H1 (cell line): Measurements from ENCODE around the gene TUBB8. TPM values are rescaled to one million over a fixed set of nuclear protein-coding genes. Genes with fewer than 3 reads are reported as not detected.

Experiments used
- CTCF ChIA-PET: fragments of 300-600 bp; sonication (Branson Sonifier 250); formaldehyde crosslinking; loops from one replicate; lab custom pipeline; 2021; ENCODE audit not compliant: partially characterized antibody; lab: Charles Lee
- POLR2A ChIA-PET: fragments of 300-600 bp; sonication (Branson Sonifier 250); formaldehyde crosslinking; loops from one replicate; lab custom pipeline; 2021; ENCODE audit warnings: inconsistent platforms; ENCODE audit not compliant: partially characterized antibody; lab: Charles Lee
- DNase-seq, 2 experiments: peaks; one replicate each; pipeline versions ENCODE4 v3.0.0 to v3.0.0-alpha.2; 2010 to 2022; ENCODE audit warnings: low spot score in 2 of 2, low read depth in 1 of 2, mixed read lengths in 1 of 2
- FAIRE-seq: peaks from 2 replicates; lab custom pipeline; 2011; peaks lifted over from hg19 to GRCh38; lab: Jason Lieb, UNC
- H2AFZ ChIP-seq: 2 replicates; pipeline ENCODE4 v1.8.1; 2012; ENCODE audit warnings: low read length, inconsistent platforms
- H2AK5ac ChIP-seq: 2 replicates; pipeline ENCODE4 v1.6.1; 2013; ENCODE audit warnings: low read depth, low read length
- H2BK120ac ChIP-seq: replicated peaks from 2 replicates; pipeline ENCODE3; 2013; ENCODE audit warnings: low read depth, low read length, inconsistent platforms
- H2BK12ac ChIP-seq: 2 replicates; pipeline ENCODE4 v1.6.1; 2013; ENCODE audit warnings: low read depth, low read length
- H2BK15ac ChIP-seq: 2 replicates; pipeline ENCODE4 v1.6.1; 2013; ENCODE audit warnings: low read length
- H2BK20ac ChIP-seq: 2 replicates; pipeline ENCODE4 v1.6.1; 2013; ENCODE audit warnings: low read length
- H2BK5ac ChIP-seq: 2 replicates; pipeline ENCODE4 v1.6.1; 2013; ENCODE audit warnings: low read depth, low read length
- H3K14ac ChIP-seq: 2 replicates; pipeline ENCODE4 v1.6.1; 2013; ENCODE audit warnings: inconsistent platforms; ENCODE audit not compliant: insufficient read length
- H3K18ac ChIP-seq: 2 replicates; pipeline ENCODE4 v1.6.1; 2013; ENCODE audit warnings: low read length; ENCODE audit errors: extremely low read depth
- H3K23ac ChIP-seq: 2 replicates; pipeline ENCODE4 v1.6.1; 2013; ENCODE audit warnings: inconsistent platforms; ENCODE audit not compliant: insufficient read length
- H3K23me2 ChIP-seq: 2 replicates; pipeline ENCODE4 v1.6.1; 2013; ENCODE audit warnings: low read depth, low read length
- H3K27ac ChIP-seq: 2 replicates; pipeline ENCODE4 v1.6.1; 2011; ENCODE audit warnings: low read depth, low read length, inconsistent platforms
- H3K27me3 ChIP-seq, 4 experiments: replicated peaks in 1 of 4; 1 replicate in 1 of 4; 2 replicates in 3 of 4; pipeline versions ENCODE4 v1.6.1 to v1.8.1; 2011 to 2013; ENCODE audit warnings: low read length in 3 of 4, mild to moderate bottlenecking in 3 of 4, inconsistent platforms in 2 of 4, mixed read lengths in 2 of 4, moderate library complexity in 1 of 4; ENCODE audit not compliant: control insufficient read depth in 3 of 4, insufficient read depth in 3 of 4; ENCODE audit errors: extremely low read depth in 1 of 4
- H3K36me3 ChIP-seq, 4 experiments: 2 replicates each; pipeline versions ENCODE4 v1.6.1 to v1.8.1; 2011 to 2013; ENCODE audit warnings: mild to moderate bottlenecking in 4 of 4, low read length in 3 of 4, moderate library complexity in 2 of 4, control low read depth in 1 of 4, inconsistent platforms in 1 of 4; ENCODE audit not compliant: insufficient read depth in 4 of 4, control insufficient read depth in 2 of 4
- H3K4ac ChIP-seq: replicated peaks from 2 replicates; pipeline ENCODE3; 2013; ENCODE audit warnings: low read length, low read depth, mixed read lengths, inconsistent platforms; ENCODE audit not compliant: insufficient read length
- H3K4me1 ChIP-seq, 4 experiments: replicated peaks in 1 of 4; 1 replicate in 1 of 4; 2 replicates in 3 of 4; pipeline versions ENCODE4 v1.6.1 to v1.8.1; 2011 to 2013; ENCODE audit warnings: low read length in 3 of 4, inconsistent platforms in 2 of 4, mixed read lengths in 1 of 4; ENCODE audit not compliant: insufficient read depth in 4 of 4, control insufficient read depth in 3 of 4
- H3K4me2 ChIP-seq, 2 experiments: 2 replicates each; pipeline versions ENCODE4 v1.6.1 to v1.8.1; 2011 to 2013; ENCODE audit warnings: low read depth in 2 of 2, low read length in 2 of 2, control low read depth in 1 of 2, inconsistent platforms in 1 of 2, mild to moderate bottlenecking in 1 of 2; ENCODE audit not compliant: insufficient read depth in 1 of 2
- H3K4me3 ChIP-seq, 4 experiments: fragments of 200-600, 300-600 bp in 1 of 4; sonication (generic), shearing (Covaris generic), sonication (Bioruptor Twin) in 1 of 4; 2 replicates each; pipeline versions ENCODE4 v1.5.1 to v1.8.1; 2011 to 2016; ENCODE audit warnings: low read length in 4 of 4, low read depth in 3 of 4, control low read depth in 2 of 4, inconsistent platforms in 2 of 4, mild to moderate bottlenecking in 2 of 4, mixed read lengths in 1 of 4, moderate library complexity in 1 of 4; ENCODE audit not compliant: insufficient read depth in 2 of 4; ENCODE audit errors: extremely low read depth in 1 of 4
- H3K56ac ChIP-seq: replicated peaks from 2 replicates; pipeline ENCODE3; 2013; ENCODE audit warnings: low read depth, mild to moderate bottlenecking, mixed read lengths, low read length, inconsistent platforms; ENCODE audit not compliant: insufficient read length
- H3K79me1 ChIP-seq: 2 replicates; pipeline ENCODE4 v1.6.1; 2013; ENCODE audit warnings: low read depth, low read length, control low read depth
- H3K79me2 ChIP-seq, 2 experiments: 2 replicates each; pipeline versions ENCODE4 v1.6.1 to v1.8.1; 2012 to 2013; ENCODE audit warnings: low read length in 2 of 2, mild to moderate bottlenecking in 2 of 2, inconsistent platforms in 1 of 2; ENCODE audit not compliant: insufficient read depth in 2 of 2, control insufficient read depth in 1 of 2
- H3K9ac ChIP-seq, 4 experiments: replicated peaks in 1 of 4; 1 replicate in 1 of 4; 2 replicates in 3 of 4; pipeline versions ENCODE4 v1.6.1 to v1.8.1; 2011 to 2013; ENCODE audit warnings: low read depth in 3 of 4, low read length in 3 of 4, control low read depth in 2 of 4, mild to moderate bottlenecking in 2 of 4, moderate library complexity in 2 of 4, inconsistent platforms in 1 of 4; ENCODE audit errors: extremely low read depth in 1 of 4
- H3K9me3 ChIP-seq, 2 experiments: 2 replicates each; pipeline versions ENCODE4 v1.6.1 to v1.8.1; 2012 to 2013; ENCODE audit warnings: mild to moderate bottlenecking in 2 of 2, moderate library complexity in 2 of 2, control low read depth in 1 of 2, inconsistent platforms in 1 of 2, low read depth in 1 of 2, low read length in 1 of 2, mixed read lengths in 1 of 2; ENCODE audit not compliant: insufficient read depth in 2 of 2
- H4K20me1 ChIP-seq, 2 experiments: replicated peaks in 1 of 2; 2 replicates each; pipeline versions ENCODE3 to v1.8.1; 2011 to 2013; ENCODE audit warnings: inconsistent platforms in 2 of 2, low read length in 2 of 2, mild to moderate bottlenecking in 1 of 2; ENCODE audit not compliant: insufficient read depth in 2 of 2, control insufficient read depth in 1 of 2
- H4K5ac ChIP-seq: 2 replicates; pipeline ENCODE4 v1.6.1; 2013; ENCODE audit warnings: low read length, low read depth, mixed read lengths, inconsistent platforms; ENCODE audit not compliant: insufficient read length
- H4K8ac ChIP-seq: 2 replicates; pipeline ENCODE4 v1.8.0; 2013; ENCODE audit warnings: mild to moderate bottlenecking, moderate library complexity, low read length, inconsistent platforms; ENCODE audit not compliant: insufficient read depth; ENCODE audit errors: extremely low read depth
- H4K91ac ChIP-seq: replicated peaks from 2 replicates; pipeline ENCODE3; 2013; ENCODE audit warnings: low read length, mixed read lengths, inconsistent platforms; ENCODE audit not compliant: insufficient read length
- TBP ChIP-seq: IDR thresholded peaks from 2 replicates; pipeline ENCODE4 v1.6.1; 2011; ENCODE audit warnings: low read depth, low read length, improper control_type of control experiment
- WGBS, 2 experiments: shearing (Covaris generic) in 1 of 2; methylation state at CpG; one replicate each; pipeline versions ENCODE4 v1.1.6 to v1.1.7; 2013 to 2015; ENCODE audit warnings: low lambda C conversion rate in 2 of 2, mixed read lengths in 2 of 2, inconsistent platforms in 1 of 2, low coverage in 1 of 2, missing lambda C conversion rate in 1 of 2; ENCODE audit not compliant: insufficient replicate concordance in 2 of 2, insufficient coverage in 1 of 2, insufficient read length in 1 of 2; ENCODE audit errors: extremely low coverage in 1 of 2, missing lambda C conversion rate in 1 of 2; 5-methylcytosine and 5-hydroxymethylcytosine counted together
- polyA plus RNA-seq, 7 experiments: library from polyadenylated mRNA; depleted of rRNA in 3 of 7; stranded (reverse) in 5 of 7; unstranded in 2 of 7; fragments of >200 nt in 5 of 7; fragments of 200-250 nt in 2 of 7; gene quantifications; 1 replicate in 5 of 7; 2 replicates in 1 of 7; 4 replicates in 1 of 7; pipeline versions ENCODE4 v1.2.1 to v1.2.3, GENCODE V29; 2011 to 2013; ENCODE audit warnings: missing spikeins in 2 of 7, mixed read lengths in 2 of 7
- total RNA-seq: library from RNA; stranded (reverse); fragmentation: NEBNext Ultra II Directional; extraction: Animal tissue kit (Norgen Biotek cat#: 25700); gene quantifications from 2 replicates; pipeline ENCODE4 v1.2.1, GENCODE V29; 2021

Gene TUBB8
- total and polyA plus RNA-seq, 2 of the 8 experiments (the other 6 are each of a cell fraction or from before 2014, with no cell fraction given), result 1.4 to 1.5 TPM

- H3K4me1 ChIP-seq, result no peaks in the 10 kb centered on the region
- ChIA-PET CTCF (no interaction called here), POLR2A (no interaction called here)
- FAIRE-seq (no peak), DNase-seq (no peak)
- 83% methylated on average over 8 of the region's 8 CpGs; no CpG with 5 or more reads in 1 of the 2 experiments for WGBS, 2 experiments
- H2AK5ac ChIP-seq, result no peak overlapping the region
- H3K27ac ChIP-seq, result no peak overlapping the region
- no peak overlapping the region for H2BK5ac ChIP-seq
- H2BK15ac ChIP-seq, result no peak overlapping the region
- no peak overlapping the region for H2AFZ ChIP-seq
- H3K27me3 ChIP-seq, result no peaks in the 10 kb centered on the region
- no peak overlapping the region for H4K8ac ChIP-seq
- no peaks in the 10 kb centered on the region; the same call in 1 of the 2 replicates for H3K23me2 ChIP-seq
- no peak overlapping the region for H3K56ac ChIP-seq
- no peak overlapping the region for H3K4me3 ChIP-seq
- no peak overlapping the region for H3K23ac ChIP-seq
- H4K91ac ChIP-seq, result no peak overlapping the region
- H3K18ac ChIP-seq, result no peak overlapping the region
- no peak overlapping the region for H3K4ac ChIP-seq
- H3K79me1 ChIP-seq, result no peaks in the 10 kb centered on the region
- no peak overlapping the region for H3K4me2 ChIP-seq
- no peak overlapping the region for H4K5ac ChIP-seq
- H3K36me3 ChIP-seq, result no peaks in the 10 kb centered on the region
- no peak for TF ChIP-seq TBP
- H2BK20ac ChIP-seq, result no peak overlapping the region
- H3K9ac ChIP-seq, result no peak overlapping the region
- no peak overlapping the region for H2BK12ac ChIP-seq
- no peak overlapping the region for H2BK120ac ChIP-seq
- peaks cover 0 to 2% of the 10 kb centered on the region in 2 experiments for H4K20me1 ChIP-seq
- peaks cover under 1 to 45% of the 10 kb centered on the region in 2 experiments; a peak in 2 of 4 replicates for H3K9me3 ChIP-seq
- no peaks in the 10 kb centered on the region for H3K79me2 ChIP-seq
- H3K14ac ChIP-seq, result no peak overlapping the region
Observed at GRCh38 chr10:85044-85443, 35.9 kb upstream of the TUBB8 start.
